PC-3 (cell line): ENCODE measurements around the gene C1orf159. TPM values are rescaled to one million over a fixed set of nuclear protein-coding genes. Genes with fewer than 3 reads are reported as not detected.

Experiments
- ATAC-seq: fragments of 200-7000 bp; cut with Tn5 transposase; 2 replicates; pipeline ENCODE4 v1.9.1; 2020; ENCODE audit warnings: mild to moderate bottlenecking, moderate library complexity
- BruUV-seq: library from RNA; stranded (reverse); fragments of 400-500 nt; replicated peaks from 2 replicates; lab custom pipeline; 2021; lab: Mats Ljungman, UMichigan
- CTCF ChIA-PET: fragments of 300-600 bp; sonication (Branson Sonifier 250); formaldehyde crosslinking; loops from one replicate; lab custom pipeline; 2022; ENCODE audit warnings: antibody characterized with exemption; lab: Charles Lee
- POLR2A ChIA-PET: fragments of 300-600 bp; sonication (Branson Sonifier 250); formaldehyde crosslinking; loops from one replicate; lab custom pipeline; 2022; ENCODE audit warnings: antibody characterized with exemption; ENCODE audit not compliant: unreplicated experiment; lab: Charles Lee
- DNase-seq: peaks from one replicate; pipeline ENCODE4 v3.0.0-alpha.2; 2015
- H2AFZ ChIP-seq: fragments of 300-600 bp; sonication (generic); 2 replicates; pipeline ENCODE4 v1.6.0; 2016; ENCODE audit warnings: antibody characterized with exemption, low read length
- H3F3A ChIP-seq: fragments of 300-600 bp; sonication (generic); one replicate; pipeline ENCODE4 v1.6.0; 2017; ENCODE audit warnings: antibody characterized with exemption, low read length, control low read depth, mild to moderate bottlenecking; ENCODE audit not compliant: unreplicated experiment
- H3K27ac ChIP-seq: fragments of 300-600 bp; sonication (generic); 2 replicates; pipeline ENCODE4 v1.5.1; 2016; ENCODE audit warnings: mild to moderate bottlenecking, low read length
- H3K27me3 ChIP-seq: fragments of 300-600 bp; sonication (generic); 2 replicates; pipeline ENCODE4 v1.6.1; 2016; ENCODE audit warnings: low read length, mixed read lengths
- H3K36me3 ChIP-seq: fragments of 300-600 bp; sonication (generic); 2 replicates; pipeline ENCODE4 v1.6.1; 2016; ENCODE audit warnings: low read depth, mixed run types, low read length, mixed read lengths
- H3K4me1 ChIP-seq: fragments of 300-600 bp; sonication (generic); 2 replicates; pipeline ENCODE4 v1.5.1; 2016; ENCODE audit warnings: low read length; ENCODE audit not compliant: insufficient read depth
- H3K4me2 ChIP-seq: fragments of 300-600 bp; sonication (generic); 2 replicates; pipeline ENCODE4 v1.6.0; 2016; ENCODE audit warnings: low read length
- H3K4me3 ChIP-seq: fragments of 300-600 bp; sonication (generic); 2 replicates; pipeline ENCODE4 v1.5.1; 2016; ENCODE audit warnings: mild to moderate bottlenecking, low read length, mixed read lengths
- H3K79me2 ChIP-seq: fragments of 300-600 bp; sonication (generic); 2 replicates; pipeline ENCODE4 v1.6.1; 2017; ENCODE audit warnings: low read length, mixed read lengths
- H3K9ac ChIP-seq: fragments of 300-600 bp; sonication (generic); 2 replicates; pipeline ENCODE4 v1.6.0; 2016; ENCODE audit warnings: mild to moderate bottlenecking, low read length
- H3K9me2 ChIP-seq: fragments of 300-600 bp; sonication (generic); replicated peaks from 2 replicates; pipeline ENCODE4 v1.6.1; 2016; ENCODE audit warnings: mixed run types, low read length, mixed read lengths
- H3K9me3 ChIP-seq: fragments of 300-600 bp; sonication (generic); 2 replicates; pipeline ENCODE4 v1.6.1; 2016; ENCODE audit warnings: low read length, mixed read lengths
- H4K20me1 ChIP-seq: fragments of 300-600 bp; sonication (generic); 2 replicates; pipeline ENCODE4 v1.6.1; 2016; ENCODE audit warnings: low read length, mixed read lengths
- CTCF ChIP-seq: fragments of 300-600 bp; sonication (generic); conservative IDR thresholded peaks from 2 replicates; pipeline ENCODE4 v1.5.1; 2017; ENCODE audit warnings: antibody characterized with exemption, low read depth, mild to moderate bottlenecking, low read length
- EZH2 ChIP-seq: fragments of 300-600 bp; sonication (generic); IDR thresholded peaks from one replicate; pipeline ENCODE4 v1.6.1; 2017; ENCODE audit warnings: antibody characterized with exemption, mild to moderate bottlenecking, low read length; ENCODE audit not compliant: unreplicated experiment
- EZH2phosphoT487 ChIP-seq: fragments of 300-600 bp; sonication (generic); IDR thresholded peaks from 2 replicates; pipeline ENCODE4 v1.6.1; 2018; ENCODE audit warnings: mild to moderate bottlenecking, antibody characterized with exemption, low read length, borderline replicate concordance
- intact Hi-C: fragments of 100-400 bp; cut with micrococcal nuclease; formaldehyde crosslinking; loops from 2 replicates; pipeline ENCODE4 v1.9.0; 2023
- total RNA-seq: library from RNA; depleted of rRNA; stranded (reverse); fragments of >200 nt; gene quantifications from 2 replicates; pipeline ENCODE4 v1.2.3, GENCODE V29; 2014

C1orf159 gene
- total RNA-seq, 1 experiment from 2014 or later, result 78.0 TPM

- BruUV-seq, result no TSS peak
- H3K9me2 ChIP-seq, result no peaks in the 10 kb centered on the region
- H3K27me3 ChIP-seq, result no peaks in the 10 kb centered on the region
- H3K79me2 ChIP-seq, result peaks cover 22% of the 10 kb centered on the region
- ATAC-seq (peak; percentile 20), DNase-seq (peak; percentile 93)
- H3K36me3 ChIP-seq, result no peaks in the 10 kb centered on the region; the same call in 1 of the 2 replicates
- CTCF ChIA-PET, result interaction anchor here (1.0 kb wide), 1 partner anchor 55 kb away, joined by 6 read pairs; the partner anchor contains the start of gene ISG15
- peaks cover 6% of the 10 kb centered on the region for H3F3A ChIP-seq
- peak overlapping the region; percentile 75 for H3K4me3 ChIP-seq
- intact Hi-C loops, result loop anchor here (10.0 kb wide), 1 partner anchor 546 kb away; the partner anchor contains the start of gene MIB2
- H2AFZ ChIP-seq, result no peak overlapping the region
- TF ChIP-seq EZH2phosphoT487 (no peak), CTCF (no peak), EZH2 (no peak)
- H3K27ac ChIP-seq, result peak overlapping the region; percentile 60
- H3K9ac ChIP-seq, result peak overlapping the region; percentile 83
- H3K9me3 ChIP-seq, result no peaks in the 10 kb centered on the region
- peaks cover 18% of the 10 kb centered on the region for H4K20me1 ChIP-seq
- peaks cover 61% of the 10 kb centered on the region for H3K4me1 ChIP-seq
- H3K4me2 ChIP-seq, result peak overlapping the region; percentile 93
- POLR2A ChIA-PET, result interaction anchor here (1.0 kb wide), 1 partner anchor 11 kb away, joined by 3 read pairs; no protein-coding TSS in a partner anchor
These were observed 47.3 kb downstream of the C1orf159 start for GRCh38 chr1:1068517-1069055.

GRCh38 chr1:1067860-1068516 is 47.9 kb downstream of the C1orf159 start:
- Histone ChIP-seq H3K4me2 (peak overlapping the region; percentile 93), H3K27me3 (no peaks in the 10 kb centered on the region), H3K9ac (peak overlapping the region; percentile 83), H3K4me1 (peaks cover 61% of the 10 kb centered on the region), H3K79me2 (peaks cover 16% of the 10 kb centered on the region), H2AFZ (no peak overlapping the region), H3K36me3 (no peaks in the 10 kb centered on the region; the same call in 1 of the 2 replicates), H3K9me3 (no peaks in the 10 kb centered on the region), H3F3A (peaks cover 6% of the 10 kb centered on the region), H3K4me3 (peak overlapping the region; percentile 75), H3K9me2 (no peaks in the 10 kb centered on the region), H3K27ac (peak overlapping the region; percentile 60), H4K20me1 (peaks cover 12% of the 10 kb centered on the region)
- ATAC-seq, result peak; percentile 42
- ChIA-PET CTCF (interaction anchor here (0.6 to 1.1 kb wide), 3 partner anchors 9 to 84 kb away, joined by 3 to 6 read pairs (median 6); partner anchors contain the start of gene ISG15), POLR2A (interaction anchor here (0.8 kb wide), 1 partner anchor 12 kb away, joined by 3 read pairs; no protein-coding TSS in a partner anchor)
- TF ChIP-seq EZH2phosphoT487, result no peak
- no peak for TF ChIP-seq CTCF
- TF ChIP-seq EZH2, result no peak
- peak; percentile 82 for DNase-seq
- no TSS peak for BruUV-seq
- intact Hi-C loops, result loop anchor here (10.0 kb wide), 1 partner anchor 547 kb away; the partner anchor contains the start of gene MIB2
